Neural cell (in vitro differentiated cells): ENCODE results near the gene BTBD16. TPM values are rescaled to one million over a fixed set of nuclear protein-coding genes. Genes with fewer than 3 reads are reported as not detected.

Experiments used
- H2AFZ ChIP-seq: fragments of 200-600, 300-800 bp; sonication (generic), shearing (Covaris generic); 2 replicates; pipeline ENCODE4 v1.6.0; 2014; ENCODE audit warnings: low read depth, mild to moderate bottlenecking, antibody characterized with exemption, low read length, moderate library complexity
- H3F3A ChIP-seq: fragments of 200-600 bp; shearing (Covaris generic); 2 replicates; pipeline ENCODE4 v1.6.1; 2016; ENCODE audit warnings: mild to moderate bottlenecking, moderate library complexity, mixed read lengths, antibody characterized with exemption, low read length; ENCODE audit not compliant: insufficient read depth, poor library complexity, severe bottlenecking
- H3K27ac ChIP-seq: fragments of 200-600, 300-800 bp; sonication (generic), shearing (Covaris generic); 2 replicates; pipeline ENCODE4 v1.5.1; 2014; ENCODE audit warnings: mild to moderate bottlenecking, low read length, moderate library complexity
- H3K27me3 ChIP-seq: fragments of 300-800, 200-600 bp; sonication (generic), shearing (Covaris generic); 2 replicates; pipeline ENCODE4 v1.6.0; 2014; ENCODE audit warnings: mild to moderate bottlenecking, low read depth, low read length, moderate library complexity; ENCODE audit not compliant: insufficient read depth
- H3K36me3 ChIP-seq: fragments of 300-800, 200-600 bp; sonication (generic), shearing (Covaris generic); 2 replicates; pipeline ENCODE4 v1.5.1; 2014; ENCODE audit warnings: mild to moderate bottlenecking, antibody characterized with exemption, low read length, moderate library complexity; ENCODE audit not compliant: insufficient read depth
- H3K4me2 ChIP-seq: fragments of 300-800, 200-600 bp; sonication (generic), shearing (Covaris generic); 2 replicates; pipeline ENCODE4 v1.6.0; 2014; ENCODE audit warnings: mild to moderate bottlenecking, low read length
- H3K4me3 ChIP-seq: fragments of 300-800, 200-600 bp; sonication (generic), shearing (Covaris generic); 2 replicates; pipeline ENCODE4 v1.5.1; 2014; ENCODE audit warnings: mild to moderate bottlenecking, low read length, moderate library complexity
- H3K79me2 ChIP-seq: fragments of 200-600 bp; shearing (Covaris generic); replicated peaks from 2 replicates; pipeline ENCODE4 v1.6.0; 2014; ENCODE audit warnings: mild to moderate bottlenecking, low read length, moderate library complexity; ENCODE audit not compliant: insufficient read depth
- H3K9ac ChIP-seq: fragments of 300-800, 200-600 bp; sonication (generic), shearing (Covaris generic); 2 replicates; pipeline ENCODE4 v1.6.1; 2016; ENCODE audit warnings: mild to moderate bottlenecking, low read length, mixed read lengths
- H3K9me2 ChIP-seq: fragments of 200-600 bp; shearing (Covaris generic); 2 replicates; pipeline ENCODE4 v1.6.1; 2016; ENCODE audit warnings: mild to moderate bottlenecking, low read length, mixed read lengths; ENCODE audit not compliant: insufficient read depth
- H3K9me3 ChIP-seq: fragments of 200-600, 300-800 bp; sonication (generic), shearing (Covaris generic); 2 replicates; pipeline ENCODE4 v1.6.1; 2016; ENCODE audit warnings: mild to moderate bottlenecking, mixed run types, low read length, moderate library complexity, mixed read lengths
- H4K20me1 ChIP-seq: fragments of 200-600 bp; shearing (Covaris generic); 2 replicates; pipeline ENCODE4 v1.6.1; 2016; ENCODE audit warnings: mild to moderate bottlenecking, mixed run types; ENCODE audit not compliant: insufficient read depth
- EP300 ChIP-seq: fragments of 450-650 bp; conservative IDR thresholded peaks from 2 replicates; pipeline ENCODE4 v1.6.1; 2014; ENCODE audit warnings: antibody characterized with exemption, mild to moderate bottlenecking, moderate library complexity; ENCODE audit not compliant: poor library complexity, severe bottlenecking
- EZH2 ChIP-seq: fragments of 200-600, 300-800 bp; shearing (Covaris generic), sonication (generic); IDR thresholded peaks from 2 replicates; pipeline ENCODE4 v1.6.1; 2014; ENCODE audit warnings: antibody characterized with exemption, low read length, borderline replicate concordance, mild to moderate bottlenecking; ENCODE audit not compliant: insufficient read depth, poor library complexity, severe bottlenecking
- MXI1 ChIP-seq: fragments of 450-650 bp; conservative IDR thresholded peaks from 2 replicates; pipeline ENCODE4 v1.6.1; 2014; ENCODE audit warnings: antibody characterized with exemption, mild to moderate bottlenecking; ENCODE audit not compliant: poor library complexity, severe bottlenecking
- POLR2AphosphoS5 ChIP-seq: IDR thresholded peaks from 2 replicates; pipeline ENCODE4 v1.6.1; 2012
- RAD21 ChIP-seq: fragments of 450-650 bp; conservative IDR thresholded peaks from 2 replicates; pipeline ENCODE4 v1.6.1; 2014; ENCODE audit warnings: antibody characterized with exemption, mild to moderate bottlenecking, moderate library complexity
- REST ChIP-seq: IDR thresholded peaks from 2 replicates; pipeline ENCODE4 v1.6.1; 2012; ENCODE audit warnings: borderline replicate concordance
- SMC3 ChIP-seq: fragments of 450-650 bp; conservative IDR thresholded peaks from 2 replicates; pipeline ENCODE4 v1.6.1; 2014; ENCODE audit warnings: antibody characterized with exemption, mild to moderate bottlenecking, moderate library complexity; ENCODE audit not compliant: poor library complexity
- TAF1 ChIP-seq: IDR thresholded peaks from 2 replicates; pipeline ENCODE4 v1.6.1; 2012; ENCODE audit warnings: low read depth
- polyA plus RNA-seq: library from polyadenylated mRNA; depleted of rRNA; stranded (reverse); fragments of >200 nt; gene quantifications from 2 replicates; pipeline ENCODE4 v1.2.3, GENCODE V29; 2014
- TF ChIP-seq, protein P1 (sequence below): fragments of 450-650 bp; IDR thresholded peaks from 2 replicates; pipeline ENCODE4 v1.5.1; 2014; ENCODE audit warnings: antibody characterized with exemption, mild to moderate bottlenecking, moderate library complexity; ENCODE audit not compliant: poor library complexity, severe bottlenecking

BTBD16 gene
- polyA plus RNA-seq, 1 donor from 2014 or later: not detected

GRCh38 chr10:122303271-122304053 is 32.4 kb downstream of the BTBD16 start:
- no peaks in the 10 kb centered on the region for H3K79me2 ChIP-seq
- no peak overlapping the region for H3K4me2 ChIP-seq
- no peaks in the 10 kb centered on the region for H3K36me3 ChIP-seq
- H3F3A ChIP-seq: no peaks in the 10 kb centered on the region
- no peaks in the 10 kb centered on the region for H3K9me3 ChIP-seq
- H4K20me1 ChIP-seq: no peaks in the 10 kb centered on the region
- H3K9me2 ChIP-seq: no peaks in the 10 kb centered on the region
- no peak overlapping the region for H3K27ac ChIP-seq
- H3K27me3 ChIP-seq: no peaks in the 10 kb centered on the region
- H3K9ac ChIP-seq: no peak overlapping the region
- no peak overlapping the region for H2AFZ ChIP-seq
- no peak for TF ChIP-seq REST
- no peak for TF ChIP-seq MXI1
- TF ChIP-seq SMC3: no peak
- no peak for TF ChIP-seq POLR2AphosphoS5
- no peak for TF ChIP-seq EZH2
- TF ChIP-seq RAD21: no peak
- TF ChIP-seq, protein P1, sequence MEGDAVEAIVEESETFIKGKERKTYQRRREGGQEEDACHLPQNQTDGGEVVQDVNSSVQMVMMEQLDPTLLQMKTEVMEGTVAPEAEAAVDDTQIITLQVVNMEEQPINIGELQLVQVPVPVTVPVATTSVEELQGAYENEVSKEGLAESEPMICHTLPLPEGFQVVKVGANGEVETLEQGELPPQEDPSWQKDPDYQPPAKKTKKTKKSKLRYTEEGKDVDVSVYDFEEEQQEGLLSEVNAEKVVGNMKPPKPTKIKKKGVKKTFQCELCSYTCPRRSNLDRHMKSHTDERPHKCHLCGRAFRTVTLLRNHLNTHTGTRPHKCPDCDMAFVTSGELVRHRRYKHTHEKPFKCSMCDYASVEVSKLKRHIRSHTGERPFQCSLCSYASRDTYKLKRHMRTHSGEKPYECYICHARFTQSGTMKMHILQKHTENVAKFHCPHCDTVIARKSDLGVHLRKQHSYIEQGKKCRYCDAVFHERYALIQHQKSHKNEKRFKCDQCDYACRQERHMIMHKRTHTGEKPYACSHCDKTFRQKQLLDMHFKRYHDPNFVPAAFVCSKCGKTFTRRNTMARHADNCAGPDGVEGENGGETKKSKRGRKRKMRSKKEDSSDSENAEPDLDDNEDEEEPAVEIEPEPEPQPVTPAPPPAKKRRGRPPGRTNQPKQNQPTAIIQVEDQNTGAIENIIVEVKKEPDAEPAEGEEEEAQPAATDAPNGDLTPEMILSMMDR: no peak
- TF ChIP-seq EP300: no peak
- no peak for TF ChIP-seq TAF1
- no peak overlapping the region for H3K4me3 ChIP-seq

- Histone ChIP-seq H3K9me3 (no peaks in the 10 kb centered on the region), H2AFZ (no peak overlapping the region), H3K36me3 (no peaks in the 10 kb centered on the region), H3K27ac (no peak overlapping the region), H3K9me2 (no peaks in the 10 kb centered on the region), H3F3A (no peaks in the 10 kb centered on the region), H3K4me3 (no peak overlapping the region), H3K27me3 (no peaks in the 10 kb centered on the region), H4K20me1 (no peaks in the 10 kb centered on the region), H3K9ac (no peak overlapping the region), H3K4me2 (no peak overlapping the region), H3K79me2 (no peaks in the 10 kb centered on the region)
- TF ChIP-seq MXI1 (no peak), POLR2AphosphoS5 (no peak), EZH2 (no peak), TAF1 (no peak), SMC3 (no peak), REST (no peak), RAD21 (no peak), EP300 (no peak)
- TF ChIP-seq, protein P1: no peak
Observed at GRCh38 chr10:122304054-122304579, 33.0 kb downstream of the BTBD16 start.
